ENCODE measurements around the gene FAM98B. TPM values are rescaled to one million over a fixed set of nuclear protein-coding genes. Genes with fewer than 3 reads are reported as not detected.

FAM98B gene
- total and polyA plus RNA-seq, 12 donors = 6.2 to 30.6 (median 23.2) TPM

DNA sequence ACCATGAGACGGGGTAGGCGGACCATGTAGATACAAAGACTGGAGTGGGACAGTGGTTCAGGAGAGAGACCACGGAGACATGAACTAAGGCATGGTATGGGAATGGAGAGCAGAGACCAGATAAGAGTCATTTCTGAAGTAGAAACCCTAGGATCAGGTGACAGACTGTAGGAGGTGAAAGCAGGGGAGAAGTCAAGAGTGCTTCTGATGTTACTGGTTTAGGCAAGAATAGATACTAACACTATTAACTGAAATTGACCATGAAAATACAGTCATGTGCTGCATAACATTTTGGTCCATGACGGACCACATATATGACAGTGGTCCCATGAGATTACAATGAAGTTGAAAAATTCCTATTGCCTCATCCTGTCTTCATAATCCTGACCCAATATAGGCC is 69.0 kb downstream of the FAM98B start:
- intact Hi-C loops (cut with DNase I) = no loop called here

DNA sequence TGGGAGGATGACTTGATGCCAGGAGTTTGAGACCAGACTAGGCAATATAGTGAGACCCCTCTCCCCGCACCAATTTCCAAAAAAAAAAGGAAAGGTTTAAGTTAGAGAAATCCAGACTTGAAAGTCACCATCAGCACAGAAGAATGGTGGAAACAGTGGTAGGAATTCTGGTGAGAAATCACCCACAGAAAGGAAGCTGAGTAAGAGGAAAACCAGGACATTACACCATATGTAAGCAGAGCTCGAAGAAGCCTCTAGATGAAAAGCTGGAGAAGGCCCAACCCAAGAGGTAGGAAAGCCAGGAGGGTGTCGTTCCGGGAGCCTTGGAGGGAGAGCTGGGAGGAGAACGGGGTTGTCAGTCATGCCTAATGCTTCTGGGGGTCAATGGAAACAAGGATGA is 70.2 kb downstream of the FAM98B start:
- ATAC-seq (no peak), DNase-seq (no peak)
- Histone ChIP-seq H3K27me3 (peaks cover 0 to 11% (median 0%) of the 10 kb centered on the region in 7 donors), H3K4me3 (no peak overlapping the region), H3K9me3 (no peaks in the 10 kb centered on the region), H3K27ac (no peak overlapping the region), H3K4me1 (no peaks in the 10 kb centered on the region), H3K36me3 (no peaks in the 10 kb centered on the region)
- 86 to 89% methylated on average over 5 of the region's 5 CpGs for WGBS, 2 donors
- intact Hi-C loops (cut with DNase I) = no loop called here
- TF ChIP-seq, protein P1, sequence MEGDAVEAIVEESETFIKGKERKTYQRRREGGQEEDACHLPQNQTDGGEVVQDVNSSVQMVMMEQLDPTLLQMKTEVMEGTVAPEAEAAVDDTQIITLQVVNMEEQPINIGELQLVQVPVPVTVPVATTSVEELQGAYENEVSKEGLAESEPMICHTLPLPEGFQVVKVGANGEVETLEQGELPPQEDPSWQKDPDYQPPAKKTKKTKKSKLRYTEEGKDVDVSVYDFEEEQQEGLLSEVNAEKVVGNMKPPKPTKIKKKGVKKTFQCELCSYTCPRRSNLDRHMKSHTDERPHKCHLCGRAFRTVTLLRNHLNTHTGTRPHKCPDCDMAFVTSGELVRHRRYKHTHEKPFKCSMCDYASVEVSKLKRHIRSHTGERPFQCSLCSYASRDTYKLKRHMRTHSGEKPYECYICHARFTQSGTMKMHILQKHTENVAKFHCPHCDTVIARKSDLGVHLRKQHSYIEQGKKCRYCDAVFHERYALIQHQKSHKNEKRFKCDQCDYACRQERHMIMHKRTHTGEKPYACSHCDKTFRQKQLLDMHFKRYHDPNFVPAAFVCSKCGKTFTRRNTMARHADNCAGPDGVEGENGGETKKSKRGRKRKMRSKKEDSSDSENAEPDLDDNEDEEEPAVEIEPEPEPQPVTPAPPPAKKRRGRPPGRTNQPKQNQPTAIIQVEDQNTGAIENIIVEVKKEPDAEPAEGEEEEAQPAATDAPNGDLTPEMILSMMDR (IDR thresholded peaks at IDR 0.05) = no peak

More for the DNA sequence above, 69.0 kb downstream of the FAM98B start:
- Histone ChIP-seq H3K4me1 (no peaks in the 10 kb centered on the region), H3K36me3 (no peaks in the 10 kb centered on the region), H3K9me3 (no peaks in the 10 kb centered on the region), H3K27ac (no peak overlapping the region), H3K27me3 (peaks cover 0 to 18% (median 0%) of the 10 kb centered on the region in 7 donors), H3K4me3 (no peak overlapping the region)
- TF ChIP-seq, protein P1 (IDR thresholded peaks at IDR 0.05) = no peak
- WGBS, 2 donors = 78 to 83% methylated on average over 4 of the region's 4 CpGs
- DNase-seq (no peak), ATAC-seq (no peak)

DNA sequence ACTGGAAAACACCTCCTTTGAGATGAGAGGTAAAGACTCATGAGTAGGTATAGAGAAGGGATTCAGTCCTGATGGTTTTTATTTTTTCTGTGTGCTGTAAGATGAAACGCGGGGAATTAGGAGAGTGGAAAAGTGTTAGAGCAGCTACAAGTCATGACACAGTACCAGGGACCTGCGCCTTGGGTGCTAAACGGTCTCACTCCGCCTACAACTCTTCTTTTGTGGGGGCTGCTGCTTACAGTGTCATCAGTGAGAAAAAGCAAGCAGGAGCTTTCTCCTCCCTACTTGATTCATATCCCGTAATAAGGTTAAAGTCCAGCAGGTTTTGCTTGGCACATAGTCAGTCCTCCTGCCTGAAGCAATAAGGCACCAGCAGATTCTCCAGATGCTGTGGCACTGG is 71.6 kb downstream of the FAM98B start:
- intact Hi-C loops (cut with DNase I) = no loop called here
- WGBS, 2 donors = 89% methylated on average over 6 of the region's 6 CpGs
- no peak for DNase-seq

DNA sequence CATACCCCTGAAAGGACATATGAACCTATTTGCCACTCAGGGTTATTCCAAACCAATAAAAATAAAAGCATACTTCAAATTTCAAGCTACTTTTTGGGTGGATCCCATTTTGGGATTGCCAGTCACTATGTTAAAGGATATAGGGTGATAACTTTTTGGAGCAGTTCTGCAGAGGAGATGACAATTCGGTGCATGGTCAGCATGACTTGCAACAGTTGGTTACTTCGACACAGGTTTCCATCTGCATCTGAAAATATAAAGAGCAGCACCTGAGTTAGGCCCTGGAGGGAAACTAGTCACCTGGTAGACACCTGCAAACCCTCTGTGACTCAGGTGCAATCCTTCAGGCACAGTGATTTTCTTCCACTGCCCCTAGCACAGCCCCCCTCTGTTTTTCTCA is 72.2 kb downstream of the FAM98B start:
- WGBS, 2 donors = 82 to 86% methylated on average over 2 of the region's 2 CpGs
- no peaks in the 10 kb centered on the region for H3K36me3 ChIP-seq
- no peak for ATAC-seq
- peaks cover 0 to 3% (median 0%) of the 10 kb centered on the region in 9 donors for H3K4me1 ChIP-seq
- H3K4me3 ChIP-seq = no peak overlapping the region
- no peak overlapping the region for H3K27ac ChIP-seq
- H3K9me3 ChIP-seq = no peaks in the 10 kb centered on the region
- TF ChIP-seq, protein P1 (IDR thresholded peaks at IDR 0.05) = no peak
- no peak for DNase-seq
- peaks cover 0 to 4% (median 0%) of the 10 kb centered on the region in 7 donors for H3K27me3 ChIP-seq
- intact Hi-C loops (cut with DNase I) = no loop called here

More for the DNA sequence above, 71.6 kb downstream of the FAM98B start:
- TF ChIP-seq, protein P1 (IDR thresholded peaks at IDR 0.05) = no peak
- Histone ChIP-seq H3K4me1 (peaks cover 0 to 3% (median 0%) of the 10 kb centered on the region in 9 donors), H3K9me3 (no peaks in the 10 kb centered on the region), H3K4me3 (no peak overlapping the region), H3K36me3 (no peaks in the 10 kb centered on the region), H3K27ac (no peak overlapping the region), H3K27me3 (peaks cover 0 to 5% (median 0%) of the 10 kb centered on the region in 7 donors)
- ATAC-seq = no peak
